Right ventricle myocardium inferior (tissue), 1 donor: Measurements from ENCODE around the gene ARHGAP31. TPM values are rescaled to one million over a fixed set of nuclear protein-coding genes. Genes with fewer than 3 reads are reported as not detected.
"Not testable (repeated sequence)": the region's sequence is repeated elsewhere in the genome, so short reads cannot be mapped to it uniquely, and the experiment has no call there.

Experiments used
- ATAC-seq: fragments of 200-7000 bp; cut with Tn5 transposase; one replicate; pipeline ENCODE4 v1.9.1; 2020; ENCODE audit warnings: mild to moderate bottlenecking, moderate library complexity
- DNase-seq: peaks from one replicate; pipeline ENCODE4 v3.0.0; 2021; ENCODE audit errors: missing footprints
- intact Hi-C: fragments of 100-400 bp; cut with DNase I; formaldehyde crosslinking; loops from one replicate; pipeline ENCODE4 v1.11.0; 2022
- total RNA-seq: library from RNA; stranded (reverse); fragmentation: NEBNext Ultra II Directional; extraction: Animal tissue kit (Norgen Biotek cat#: 25700); gene quantifications from one replicate; pipeline ENCODE4 v1.2.1, GENCODE V29; 2021
- donor health status: DM: no; HTN: yes; CAD: no; lungs with severe emphysema.

Gene ARHGAP31
- total RNA-seq, 1 donor from 2014 or later, result 42.8 TPM

DNA sequence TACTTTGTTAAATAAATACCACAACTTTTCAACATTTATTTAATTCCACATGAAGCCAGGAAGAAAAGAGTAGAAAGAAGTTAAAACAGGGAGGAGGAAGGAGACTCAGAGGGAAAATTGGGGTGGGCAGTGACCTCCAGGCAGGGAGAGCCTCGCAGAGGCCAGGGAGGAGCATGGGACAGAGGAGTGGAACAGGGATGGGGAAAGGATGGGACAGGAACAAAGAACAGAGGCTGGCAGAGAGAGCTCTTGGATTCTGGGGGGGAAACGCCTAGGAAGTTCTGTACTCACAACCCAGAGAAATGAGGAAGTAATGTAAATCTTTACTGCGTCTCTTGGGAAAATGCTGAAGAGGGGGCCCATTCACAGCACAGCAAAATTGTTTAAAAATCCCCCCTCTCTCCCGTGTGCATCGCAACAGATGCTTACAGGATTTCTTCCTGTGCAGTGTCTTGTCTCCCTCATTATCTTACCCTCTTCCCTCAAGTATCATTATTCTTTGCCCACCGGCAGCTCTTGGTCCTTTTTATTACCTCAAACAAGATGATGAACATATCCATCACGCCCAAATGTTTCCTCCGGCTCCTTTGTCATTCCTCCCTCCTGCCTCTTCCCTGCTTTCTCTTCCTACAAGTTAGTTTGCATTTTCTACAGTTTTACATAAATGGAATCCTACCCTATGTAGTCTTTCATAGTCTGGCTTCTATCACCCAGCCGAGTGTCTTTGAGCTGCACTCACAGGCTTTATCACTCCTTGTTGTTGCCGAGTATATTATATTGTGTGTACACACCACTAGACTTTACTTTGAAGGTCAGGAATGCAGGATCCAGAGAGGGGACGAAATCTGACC is 65.5 kb downstream of the ARHGAP31 start:
- DNase-seq, result no peak
- intact Hi-C loops, result loop anchor here (5.0 kb wide), 2 partner anchors 38 to 82 kb away; no protein-coding TSS in a partner anchor
- ATAC-seq, result no peak

DNA sequence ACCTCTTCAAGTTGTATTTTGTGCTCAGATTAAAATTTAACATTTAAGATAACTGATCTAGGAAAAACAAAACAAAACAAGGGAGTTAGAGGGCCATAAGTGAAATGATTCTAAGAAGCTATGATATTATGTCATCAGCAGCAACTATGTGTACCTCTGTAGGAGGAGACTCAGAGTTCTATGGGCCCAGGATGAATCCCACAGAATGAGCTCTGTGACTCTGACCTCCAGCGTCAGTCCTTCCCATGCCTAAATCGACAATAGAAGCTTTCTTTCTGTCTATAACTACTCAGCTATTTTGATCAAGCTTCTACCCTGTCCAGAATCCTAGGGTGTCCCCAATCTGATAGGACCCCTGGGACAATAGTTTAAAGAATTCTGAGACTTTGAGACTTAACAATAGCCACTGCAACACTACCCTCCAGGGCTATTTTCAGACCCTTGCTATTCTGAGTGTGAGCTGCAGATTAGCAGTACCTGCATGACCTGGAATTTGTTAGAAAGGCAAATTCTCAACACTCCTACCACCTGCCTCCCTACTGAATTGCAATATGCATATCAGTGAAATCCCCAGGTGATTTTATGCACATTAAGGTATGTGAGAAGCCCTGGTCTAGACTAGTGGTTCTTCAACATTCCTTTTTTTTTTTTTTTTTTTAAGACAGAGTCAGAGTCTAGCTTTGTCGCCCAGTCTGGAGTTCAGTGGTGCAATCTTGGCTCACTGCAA is 66.7 kb downstream of the ARHGAP31 start:
- DNase-seq (no peak), ATAC-seq (no peak)
- intact Hi-C loops, result loop anchor here (5.0 kb wide), 1 partner anchor 36 kb away; no protein-coding TSS in a partner anchor

- ATAC-seq (no peak), DNase-seq (no peak)
- intact Hi-C loops, result loop anchor here (5.0 kb wide), 1 partner anchor 35 kb away; no protein-coding TSS in a partner anchor
Measured at GRCh38 chr3:119362010-119362409, 67.8 kb downstream of the ARHGAP31 start.

GRCh38 chr3:119362940-119363725 is 69.0 kb downstream of the ARHGAP31 start:
- intact Hi-C loops, result loop anchor here (5.0 kb wide), 1 partner anchor 34 kb away; no protein-coding TSS in a partner anchor
- no peak for ATAC-seq
- DNase-seq, result no peak

DNA sequence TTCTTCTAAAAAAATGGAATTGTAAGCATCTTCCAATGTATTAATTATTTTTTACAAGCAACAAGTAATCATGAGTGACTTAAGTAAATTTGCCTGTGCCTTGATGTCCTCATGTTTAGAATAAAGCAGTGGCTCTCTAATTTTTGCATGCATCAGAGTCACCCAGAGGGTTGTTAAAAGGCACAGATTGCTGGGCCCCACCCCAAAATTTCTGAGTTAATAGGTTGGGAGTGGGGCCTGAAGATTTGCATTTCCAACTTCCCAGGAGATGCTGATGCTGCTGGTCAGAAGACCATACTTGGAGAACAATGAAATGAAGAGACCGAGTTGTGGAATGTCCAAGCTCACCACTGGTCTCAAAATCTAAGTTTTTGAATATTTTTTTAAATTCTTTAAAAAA is 70.2 kb downstream of the ARHGAP31 start:
- ATAC-seq (no peak), DNase-seq (no peak)
- intact Hi-C loops, result loop anchor here (5.0 kb wide), 1 partner anchor 33 kb away; no protein-coding TSS in a partner anchor

DNA sequence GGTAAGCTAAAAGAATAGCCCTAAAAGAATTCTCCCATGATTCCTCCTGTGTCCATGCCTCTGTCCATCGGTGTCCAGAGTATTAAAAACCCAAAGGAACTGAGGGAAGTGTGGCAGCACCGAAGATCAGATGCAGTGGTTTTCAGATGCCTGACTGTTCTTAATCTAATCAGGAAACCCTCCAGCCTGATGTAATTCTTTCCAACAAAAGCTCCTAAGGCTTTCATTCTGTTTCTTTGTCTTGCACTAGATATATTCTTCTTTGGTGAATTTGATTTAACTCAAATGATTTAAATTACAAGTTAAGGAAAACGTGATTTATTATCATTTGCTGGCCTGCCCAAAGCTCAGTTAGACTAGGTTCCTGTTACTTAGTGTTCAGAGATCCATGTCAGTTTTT is 71.2 kb downstream of the ARHGAP31 start:
- no peak for DNase-seq
- intact Hi-C loops, result no loop called here
- ATAC-seq, result no peak

DNA sequence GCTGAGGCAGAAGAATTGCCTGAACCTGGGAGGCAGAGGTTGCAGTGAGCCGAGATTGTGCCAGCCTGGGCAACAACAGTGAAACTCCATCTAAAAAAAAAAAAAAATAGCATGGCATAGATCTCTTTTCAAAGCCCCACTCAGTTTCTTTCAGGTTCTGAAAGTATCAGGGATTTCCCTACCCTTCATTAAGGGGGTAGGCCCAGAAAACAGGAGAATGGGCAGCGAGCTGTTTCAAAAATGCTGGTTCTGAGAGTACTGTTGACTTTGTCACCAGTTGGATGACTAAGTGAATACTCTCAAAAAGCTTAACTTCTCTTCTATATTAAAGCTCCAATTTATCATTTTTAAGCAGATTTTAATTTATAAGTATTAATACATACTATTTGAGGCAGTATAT is 72.8 kb downstream of the ARHGAP31 start:
- ATAC-seq, result no peak
- DNase-seq, result no peak
- intact Hi-C loops, result no loop called here

GRCh38 chr3:119368298-119368697 is 74.1 kb downstream of the ARHGAP31 start:
- DNase-seq (no peak), ATAC-seq (no peak)
- intact Hi-C loops, result no loop called here

DNA sequence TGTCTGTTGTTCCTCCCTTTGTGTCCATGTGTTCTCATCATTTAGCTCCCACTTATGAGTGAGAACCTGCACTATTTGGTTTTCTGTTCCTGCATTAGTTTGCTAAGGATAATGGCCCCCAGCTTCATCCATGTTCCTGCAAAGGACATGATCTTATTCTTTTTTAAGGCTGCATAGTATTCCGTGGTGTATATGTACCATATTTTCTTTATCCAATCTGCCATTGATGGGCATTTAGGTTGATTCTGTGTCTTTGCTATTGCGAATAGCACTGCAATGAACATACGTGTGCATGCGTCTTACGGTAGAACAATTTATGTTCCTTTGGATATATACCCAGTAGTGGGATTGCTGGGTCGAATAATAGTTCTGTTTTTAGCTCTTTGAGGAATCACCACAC is 77.6 kb downstream of the ARHGAP31 start:
- intact Hi-C loops, ATAC-seq, DNase-seq: not testable (repeated sequence)

DNA sequence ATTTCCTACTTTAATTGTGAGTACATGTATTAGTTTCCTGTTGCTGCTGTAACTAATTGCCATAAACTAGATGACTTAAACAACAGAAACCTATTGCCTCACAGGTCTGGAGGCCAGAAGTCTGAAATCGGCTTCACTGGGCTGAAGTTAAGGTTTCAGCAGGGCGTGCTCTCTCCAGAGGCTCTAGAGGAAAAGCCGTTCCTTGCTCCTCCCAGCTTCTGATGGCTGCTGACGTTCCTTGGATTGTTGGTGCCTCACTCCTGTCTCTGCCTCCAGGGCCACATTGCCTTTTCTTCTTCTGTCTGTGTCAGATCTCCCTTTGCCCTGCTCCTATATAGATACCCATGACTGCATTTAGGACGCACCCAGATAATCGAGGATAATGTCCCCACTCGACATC is 80.9 kb downstream of the ARHGAP31 start:
- no peak for ATAC-seq
- no peak for DNase-seq
- intact Hi-C loops, result no loop called here

GRCh38 chr3:119375510-119375909 is 81.3 kb downstream of the ARHGAP31 start:
- intact Hi-C loops, result no loop called here
- no peak for DNase-seq
- no peak for ATAC-seq

DNA sequence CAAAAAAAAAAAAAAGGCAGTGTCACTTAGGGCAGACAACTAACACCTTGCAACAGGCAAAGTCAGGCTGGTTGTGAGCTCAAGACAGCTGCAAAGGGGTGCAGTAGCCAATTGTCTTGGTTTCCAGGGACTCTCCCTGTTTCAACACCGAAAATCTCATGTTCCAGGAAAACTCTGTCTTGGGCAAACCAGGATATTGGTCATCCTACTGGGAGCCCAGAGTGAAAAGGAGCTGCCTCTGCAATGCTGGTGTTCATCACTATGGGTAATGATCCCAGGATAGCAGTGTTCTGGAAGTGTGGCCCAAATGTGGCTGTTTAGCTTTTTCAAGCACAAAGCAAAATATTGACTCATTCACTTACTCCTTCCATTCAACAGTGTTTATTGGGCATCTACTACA is 82.6 kb downstream of the ARHGAP31 start:
- DNase-seq (no peak), ATAC-seq (no peak)
- intact Hi-C loops, result no loop called here

DNA sequence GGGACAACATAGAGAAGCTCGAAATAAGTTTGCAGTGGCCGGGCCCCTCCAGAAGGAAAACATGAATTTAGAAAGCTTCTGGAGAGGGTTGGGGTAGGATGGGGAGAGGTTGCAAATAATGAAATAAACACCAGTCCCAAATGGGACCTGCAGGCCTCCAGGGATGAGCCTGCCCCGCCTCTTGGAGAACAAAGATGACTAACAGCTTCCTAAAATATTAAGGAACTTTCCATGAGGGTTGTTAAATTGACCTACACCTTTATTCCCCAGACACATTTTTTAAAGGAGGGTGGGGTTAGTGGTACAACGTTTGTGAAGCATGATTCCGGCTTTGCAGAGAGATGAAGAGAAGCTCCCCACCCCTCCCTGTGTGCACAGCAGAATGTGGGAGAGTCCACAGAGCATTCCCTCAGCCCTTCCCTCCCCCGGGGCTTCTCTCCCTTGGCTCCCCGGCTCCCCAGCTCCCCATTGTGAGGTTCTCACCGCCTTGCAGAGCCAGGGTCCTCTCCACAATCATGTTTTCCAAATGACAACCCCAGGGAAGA is 84.1 kb downstream of the ARHGAP31 start:
- intact Hi-C loops, result no loop called here
- no peak for ATAC-seq
- no peak for DNase-seq

- no peak for DNase-seq
- no peak for ATAC-seq
- intact Hi-C loops, result no loop called here
Measured at GRCh38 chr3:119380697-119381096, 86.5 kb downstream of the ARHGAP31 start.

- ATAC-seq, result no peak
- DNase-seq, result no peak
- intact Hi-C loops, result no loop called here
Measured at GRCh38 chr3:119382134-119382533, 88.0 kb downstream of the ARHGAP31 start.

DNA sequence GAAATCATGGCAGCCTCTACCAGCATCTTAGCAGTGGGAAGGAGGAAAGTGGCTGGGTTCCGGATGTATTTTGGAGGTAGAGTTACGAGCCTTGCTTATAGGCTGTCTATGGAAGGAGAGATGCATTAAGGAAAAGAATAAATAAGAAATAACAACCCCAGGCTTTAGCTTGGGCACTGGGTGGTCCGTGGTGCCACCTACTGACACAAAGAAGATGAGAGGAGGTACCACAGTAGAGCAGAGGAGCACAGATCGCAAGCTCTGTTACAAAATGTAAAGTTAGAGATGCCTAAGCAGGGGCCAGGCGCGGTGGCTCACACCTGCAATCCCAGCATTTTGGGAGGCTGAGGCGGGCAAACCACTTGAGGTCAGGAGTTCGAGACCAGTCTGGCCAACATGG is 94.4 kb downstream of the ARHGAP31 start:
- DNase-seq (no peak), ATAC-seq (no peak)
- intact Hi-C loops, result no loop called here

DNA sequence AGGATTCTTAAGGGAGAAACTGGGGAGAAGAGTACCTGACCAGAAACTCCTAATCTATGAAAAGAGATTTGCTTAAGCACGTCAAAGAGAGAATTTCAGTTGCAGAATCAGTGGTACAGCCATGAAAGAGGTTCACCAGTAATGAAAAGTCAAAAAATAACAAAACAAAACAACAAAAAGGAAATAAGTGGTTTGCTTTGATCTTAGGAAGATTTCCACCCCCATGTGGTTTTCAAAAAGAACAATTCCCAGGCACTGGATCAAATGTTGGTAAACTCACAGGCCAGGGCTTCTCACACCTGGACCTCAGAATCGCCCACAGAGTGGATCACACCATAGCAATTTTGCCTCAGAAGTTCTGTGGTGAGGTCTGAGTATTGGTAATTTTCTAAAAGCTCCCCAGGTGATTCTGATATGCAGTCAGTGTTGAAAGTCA is 101.8 kb downstream of the ARHGAP31 start:
- no peak for ATAC-seq
- no peak for DNase-seq
- intact Hi-C loops, result loop anchor here (5.0 to 10.0 kb wide), 2 partner anchors 34 to 289 kb away; no protein-coding TSS in a partner anchor

GRCh38 chr3:119396870-119397269 is 102.7 kb downstream of the ARHGAP31 start:
- DNase-seq (no peak), ATAC-seq (peak; percentile 60)
- intact Hi-C loops, result loop anchor here (5.0 to 10.0 kb wide), 2 partner anchors 35 to 288 kb away; no protein-coding TSS in a partner anchor

- no peak for ATAC-seq
- intact Hi-C loops, result no loop called here
- no peak for DNase-seq
Measured at GRCh38 chr3:119400466-119400865, 106.3 kb downstream of the ARHGAP31 start.
